K562 (cell line): ENCODE measurements around the gene ABT1. TPM values are rescaled to one million over a fixed set of nuclear protein-coding genes. Genes with fewer than 3 reads are reported as not detected.
A peak's percentile ranks its signal among the peaks of the same experiment; 100 is the strongest.
"Not testable (repeated sequence)": the region's sequence is repeated elsewhere in the genome, so short reads cannot be mapped to it uniquely, and the experiment has no call there.

ENCODE experiments used
- ATAC-seq: fragments of 200-7000 bp; cut with Tn5 transposase; 3 replicates; pipeline ENCODE4 v1.9.1; 2020; ENCODE audit warnings: moderate library complexity
- BruUV-seq: library from RNA; stranded (reverse); fragments of 400-500 nt; replicated peaks from 2 replicates; lab custom pipeline; 2021; lab: Mats Ljungman, UMichigan
- CTCF ChIA-PET: fragments of 300-600 bp; formaldehyde crosslinking; extraction: SDS; loops from one replicate; lab custom pipeline; 2021; ENCODE audit warnings: low intra/inter-chr PET ratio; lab: Yijun Ruan, JAX
- POLR2A ChIA-PET: fragments of 300-600, 350-650 bp; sonication (Branson Sonifier 250); formaldehyde crosslinking; extraction: SDS; loops from one replicate; lab custom pipeline; 2021; ENCODE audit warnings: antibody characterized with exemption, inconsistent platforms; lab: Yijun Ruan, JAX
- DNase-seq, 4 experiments: peaks; one replicate each; pipeline versions ENCODE4 v3.0.0 to v3.0.0-alpha.2; 2011 to 2018; ENCODE audit warnings: low spot score in 3 of 4, mixed read lengths in 3 of 4; ENCODE audit errors: extremely low read depth in 1 of 4
- FAIRE-seq: peaks from 2 replicates; lab custom pipeline; 2011; peaks lifted over from hg19 to GRCh38; lab: Jason Lieb, UNC
- H2AFZ ChIP-seq: 2 replicates; pipeline ENCODE4 v1.6.0; 2011; ENCODE audit warnings: low read depth, low read length, control low read depth, inconsistent platforms
- H3K27ac ChIP-seq: fragments of 200-600 bp; 3 replicates; pipeline ENCODE4 v1.8.0; 2011; ENCODE audit warnings: low read depth, mild to moderate bottlenecking, control low read depth, inconsistent platforms, low read length, moderate library complexity, mixed read lengths; ENCODE audit errors: extremely low read depth
- H3K27me3 ChIP-seq, 2 experiments: fragments of 300-600 bp in 1 of 2; 2 replicates in 1 of 2; 3 replicates in 1 of 2; pipeline versions ENCODE4 v1.6.0 to v1.8.0; 2011; ENCODE audit warnings: inconsistent platforms in 2 of 2, low read length in 2 of 2, mild to moderate bottlenecking in 1 of 2, mixed read lengths in 1 of 2, moderate library complexity in 1 of 2; ENCODE audit not compliant: control insufficient read depth in 2 of 2, insufficient read depth in 2 of 2
- H3K36me3 ChIP-seq: fragments of 300-600 bp; 3 replicates; pipeline ENCODE4 v1.8.0; 2011; ENCODE audit warnings: mild to moderate bottlenecking, low read length, inconsistent platforms; ENCODE audit not compliant: control insufficient read depth, insufficient read depth
- H3K4me1 ChIP-seq, 2 experiments: fragments of 200-600 bp in 1 of 2; replicated peaks in 1 of 2; 2 replicates in 1 of 2; 3 replicates in 1 of 2; pipeline versions ENCODE4 v1.5.1 to v1.8.0; 2011; ENCODE audit warnings: inconsistent platforms in 2 of 2, low read length in 2 of 2, mild to moderate bottlenecking in 1 of 2, mixed read lengths in 1 of 2, moderate library complexity in 1 of 2; ENCODE audit not compliant: control insufficient read depth in 2 of 2, insufficient read depth in 2 of 2
- H3K4me2 ChIP-seq: 2 replicates; pipeline ENCODE4 v1.6.1; 2011; ENCODE audit warnings: low read length, control low read depth, inconsistent platforms, mixed read lengths; ENCODE audit not compliant: insufficient read depth
- H3K4me3 ChIP-seq: fragments of 200-600 bp; sonication (generic), shearing (Covaris generic); 2 replicates; pipeline ENCODE4 v1.5.1; 2016; ENCODE audit warnings: control low read depth, inconsistent platforms
- H3K79me2 ChIP-seq: fragments of 200-600 bp; 3 replicates; pipeline ENCODE4 v1.8.0; 2011; ENCODE audit warnings: low read length, inconsistent platforms; ENCODE audit not compliant: control insufficient read depth, insufficient read depth
- H3K9ac ChIP-seq, 2 experiments: 2 replicates each; pipeline versions ENCODE4 v1.6.0 to v1.6.1; 2011; ENCODE audit warnings: low read depth in 2 of 2, low read length in 2 of 2, control low read depth in 1 of 2, inconsistent platforms in 1 of 2, mild to moderate bottlenecking in 1 of 2, mixed read lengths in 1 of 2; ENCODE audit not compliant: insufficient read depth in 1 of 2
- H3K9me1 ChIP-seq: one replicate; pipeline ENCODE4 v1.6.0; 2011; ENCODE audit warnings: inconsistent platforms, mild to moderate bottlenecking, low read length, moderate library complexity; ENCODE audit not compliant: control insufficient read depth, insufficient read depth
- H3K9me3 ChIP-seq: replicated peaks from 2 replicates; pipeline ENCODE4 v1.5.1; 2011; ENCODE audit warnings: low read depth, low read length, inconsistent platforms; ENCODE audit not compliant: control insufficient read depth, insufficient read depth
- H4K20me1 ChIP-seq: replicated peaks from 2 replicates; pipeline ENCODE4 v1.6.1; 2011; ENCODE audit warnings: low read length, inconsistent platforms, mixed read lengths; ENCODE audit not compliant: control insufficient read depth, insufficient read depth
- BCOR ChIP-seq: fragments of 450-650 bp; IDR thresholded peaks from 2 replicates; pipeline ENCODE4 v1.6.1; 2016
- CEBPB ChIP-seq: fragments of 450-650 bp; IDR thresholded peaks from 2 replicates; pipeline ENCODE4 v1.6.1; 2016; ENCODE audit warnings: missing genetic modification characterization, missing compliant biosample characterization
- HDAC2 ChIP-seq: fragments of 450-650 bp; IDR thresholded peaks from 2 replicates; pipeline ENCODE4 v1.6.1; 2016; ENCODE audit warnings: mild to moderate bottlenecking
- KDM1A ChIP-seq, 2 experiments: fragments of 450-650 bp; IDR thresholded peaks; 2 replicates each; pipeline ENCODE4 v1.6.1; 2016; ENCODE audit warnings: mild to moderate bottlenecking in 2 of 2
- KDM5B ChIP-seq: fragments of 200-600 bp; sonication (generic); IDR thresholded peaks from 2 replicates; pipeline ENCODE4 v1.6.1; 2012; ENCODE audit warnings: low read depth, mild to moderate bottlenecking, moderate library complexity, low read length, control low read depth, inconsistent platforms; ENCODE audit not compliant: insufficient replicate concordance
- MAX ChIP-seq: sonication (generic); formaldehyde crosslinking; IDR thresholded peaks from 2 replicates; pipeline ENCODE4 v1.9.0; 2022; ENCODE audit warnings: mild to moderate bottlenecking, missing genetic modification reagents
- RBM17 ChIP-seq: fragments of 200-400 bp; formaldehyde crosslinking; IDR thresholded peaks from 2 replicates; pipeline ENCODE4 v1.6.1; 2017; ENCODE audit warnings: low read depth, mild to moderate bottlenecking, low read length, borderline replicate concordance
- RFX7 ChIP-seq: fragments of 250-450 bp; sonication (Bioruptor Pico); IDR thresholded peaks from 2 replicates; pipeline ENCODE4 v1.5.1; 2021; ENCODE audit warnings: mild to moderate bottlenecking
- TCF3 ChIP-seq: sonication (generic); formaldehyde crosslinking; IDR thresholded peaks from 2 replicates; pipeline ENCODE4 v1.4.0; 2020; ENCODE audit warnings: mild to moderate bottlenecking, missing genetic modification reagents
- ZNF79 ChIP-seq: fragments of 250-450 bp; sonication (Bioruptor Pico); IDR thresholded peaks from 2 replicates; pipeline ENCODE4 v1.4.0; 2020; ENCODE audit warnings: low read depth, mild to moderate bottlenecking, moderate library complexity
- WGBS: fragments of 100-300 bp; shearing (Covaris generic); methylation state at CpG from one replicate; pipeline ENCODE4 v1.1.6; 2016; ENCODE audit warnings: low coverage, mixed read lengths; ENCODE audit not compliant: insufficient coverage; ENCODE audit errors: missing lambda C conversion rate; 5-methylcytosine and 5-hydroxymethylcytosine counted together
- in situ Hi-C: fragments of 300-500 bp; cut with MboI; formaldehyde crosslinking; loops from 4 replicates; pipeline ENCODE4 v1.15.0; 2018; ENCODE audit warnings: inconsistent platforms, mixed read lengths
- intact Hi-C: fragments of 100-400 bp; cut with micrococcal nuclease; formaldehyde crosslinking; loops from 2 replicates; pipeline ENCODE4 v1.14.2; 2022
- polyA plus RNA-seq, 8 experiments: library from polyadenylated mRNA; depleted of rRNA in 4 of 8; stranded (reverse) in 5 of 8; unstranded in 3 of 8; fragments of >200 nt; fragmentation: Nextera tagmentation in 2 of 8; fragmentation: Illumina TruSeq in 1 of 8; extraction: Ambion mirVana in 2 of 8; extraction: Trizol in 1 of 8; gene quantifications; 2 replicates each; pipeline versions ENCODE4 v1.2.1 to v1.2.3, GENCODE V29; 2011 to 2014; ENCODE audit warnings: inconsistent platforms in 1 of 8, missing spikeins in 1 of 8
- total RNA-seq, 7 experiments: library from RNA; depleted of rRNA in 6 of 7; stranded (reverse); fragments of >200 nt in 6 of 7; fragmentation: Illumina TruSeq in 2 of 7; extraction: Trizol in 2 of 7; gene quantifications; 2 replicates each; pipeline versions ENCODE4 v1.2.1 to v1.2.3, GENCODE V29; 2011 to 2021; ENCODE audit warnings: low replicate concordance in 1 of 7
- TF ChIP-seq, protein P1 (sequence below): IDR thresholded peaks from 2 replicates; pipeline ENCODE4 v1.6.1; 2011; ENCODE audit not compliant: insufficient read length; ENCODE audit errors: extremely low read depth
- TF ChIP-seq, protein P2 (sequence below): sonication (generic); formaldehyde crosslinking; IDR thresholded peaks from 2 replicates; pipeline ENCODE4 v1.8.1; 2023; ENCODE audit warnings: mild to moderate bottlenecking, missing genetic modification reagents

ABT1 gene
- total and polyA plus RNA-seq, 9 of the 15 experiments (the other 6 are each of a cell fraction or from before 2014, with no cell fraction given) = 8.8 to 52.7 (median 40.7) TPM

DNA sequence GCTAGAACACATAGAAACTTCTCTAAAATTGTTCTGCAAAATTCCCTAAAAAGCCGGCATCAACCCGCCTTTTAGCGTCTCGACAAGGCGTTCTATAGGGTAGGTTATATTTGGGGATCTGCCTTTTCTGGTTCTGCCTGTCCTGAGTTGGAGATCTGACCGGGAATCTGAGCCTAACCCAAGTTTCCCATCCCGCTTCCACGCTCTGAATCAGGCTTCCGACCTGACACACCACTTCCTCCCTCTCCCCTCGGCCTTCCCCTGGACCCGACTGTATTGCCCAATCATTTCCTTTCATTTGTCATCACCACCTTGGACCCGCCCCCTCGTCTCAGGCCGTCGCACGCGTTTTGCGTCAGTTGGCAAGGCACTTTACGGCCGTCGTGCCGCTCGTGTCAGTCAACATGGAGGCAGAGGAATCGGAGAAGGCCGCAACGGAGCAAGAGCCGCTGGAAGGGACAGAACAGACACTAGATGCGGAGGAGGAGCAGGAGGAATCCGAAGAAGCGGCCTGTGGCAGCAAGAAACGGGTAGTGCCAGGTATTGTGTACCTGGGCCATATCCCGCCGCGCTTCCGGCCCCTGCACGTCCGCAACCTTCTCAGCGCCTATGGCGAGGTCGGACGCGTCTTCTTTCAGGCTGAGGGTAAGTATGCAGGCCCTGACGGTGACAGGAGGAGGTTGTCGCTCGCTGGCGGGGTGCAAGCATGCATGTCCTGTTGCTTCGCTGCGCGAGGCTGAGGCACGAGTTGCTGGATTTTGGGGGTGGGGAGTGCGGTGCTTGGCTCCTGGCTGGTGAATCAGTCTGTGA is at the start of gene ABT1 (continued):
- TF ChIP-seq, protein P1, sequence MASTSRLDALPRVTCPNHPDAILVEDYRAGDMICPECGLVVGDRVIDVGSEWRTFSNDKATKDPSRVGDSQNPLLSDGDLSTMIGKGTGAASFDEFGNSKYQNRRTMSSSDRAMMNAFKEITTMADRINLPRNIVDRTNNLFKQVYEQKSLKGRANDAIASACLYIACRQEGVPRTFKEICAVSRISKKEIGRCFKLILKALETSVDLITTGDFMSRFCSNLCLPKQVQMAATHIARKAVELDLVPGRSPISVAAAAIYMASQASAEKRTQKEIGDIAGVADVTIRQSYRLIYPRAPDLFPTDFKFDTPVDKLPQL = no peak
- TF ChIP-seq MAX (CRISPR knock-in tag) (peak; percentile 85), RBM17 (no peak), ZNF79 (no peak), HDAC2 (peak; percentile 91), TCF3 (CRISPR knock-in tag) (no peak; the same call in 1 of the 2 replicates), KDM5B (peak; percentile 62), RFX7 (CRISPR knock-in tag) (no peak)
- TF ChIP-seq, all 486 proteins: peak for 185

DNA sequence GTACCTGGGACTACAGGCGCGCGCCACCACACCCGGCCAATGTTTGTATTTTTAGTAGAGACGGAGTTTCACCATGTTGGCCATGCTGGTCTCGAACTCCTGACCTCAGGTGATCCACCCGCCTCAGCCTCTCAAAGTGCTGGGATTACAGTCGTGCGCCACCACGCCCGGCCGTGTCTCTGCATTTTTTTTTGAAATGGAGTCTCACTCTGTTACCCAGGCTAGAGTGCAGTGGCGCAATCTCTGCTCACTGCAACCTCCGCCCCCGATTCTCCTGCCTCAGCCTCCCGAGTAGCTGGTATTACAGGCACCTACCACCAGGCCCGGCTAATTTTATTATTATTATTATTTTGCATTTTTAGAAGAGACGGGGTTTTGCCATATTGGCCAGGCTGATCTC is 49.4 kb upstream of the ABT1 start:
- peaks cover 11% of the 10 kb centered on the region; the same call in 1 of the 3 replicates for H3K79me2 ChIP-seq
- CTCF ChIA-PET, H3K27me3 ChIP-seq, ATAC-seq, H2AFZ ChIP-seq, H3K9ac ChIP-seq: not testable (repeated sequence)
- TF ChIP-seq CEBPB = peak; percentile 56
- TF ChIP-seq BCOR = 0 out of 2 replicates have a peak, but pooled peaks have one; percentile 8
- TF ChIP-seq, protein P2, sequence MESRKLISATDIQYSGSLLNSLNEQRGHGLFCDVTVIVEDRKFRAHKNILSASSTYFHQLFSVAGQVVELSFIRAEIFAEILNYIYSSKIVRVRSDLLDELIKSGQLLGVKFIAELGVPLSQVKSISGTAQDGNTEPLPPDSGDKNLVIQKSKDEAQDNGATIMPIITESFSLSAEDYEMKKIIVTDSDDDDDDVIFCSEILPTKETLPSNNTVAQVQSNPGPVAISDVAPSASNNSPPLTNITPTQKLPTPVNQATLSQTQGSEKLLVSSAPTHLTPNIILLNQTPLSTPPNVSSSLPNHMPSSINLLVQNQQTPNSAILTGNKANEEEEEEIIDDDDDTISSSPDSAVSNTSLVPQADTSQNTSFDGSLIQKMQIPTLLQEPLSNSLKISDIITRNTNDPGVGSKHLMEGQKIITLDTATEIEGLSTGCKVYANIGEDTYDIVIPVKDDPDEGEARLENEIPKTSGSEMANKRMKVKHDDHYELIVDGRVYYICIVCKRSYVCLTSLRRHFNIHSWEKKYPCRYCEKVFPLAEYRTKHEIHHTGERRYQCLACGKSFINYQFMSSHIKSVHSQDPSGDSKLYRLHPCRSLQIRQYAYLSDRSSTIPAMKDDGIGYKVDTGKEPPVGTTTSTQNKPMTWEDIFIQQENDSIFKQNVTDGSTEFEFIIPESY = peak; percentile 53; the same call in 1 of the 2 replicates
- 0 out of 4 replicates have a peak, but pooled peaks of 1 of the 2 experiments have one; percentile 12 for TF ChIP-seq KDM1A (IDR thresholded peaks at IDR 0.05)
- TF ChIP-seq, all 486 proteins: peak for 4; not testable (repeated sequence) for 482
- WGBS = 85% methylated on average over 18 of the region's 18 CpGs
- H3K4me2 ChIP-seq, H3K4me3 ChIP-seq, BruUV-seq, DNase-seq, FAIRE-seq, H3K4me1 ChIP-seq, in situ Hi-C loops, H4K20me1 ChIP-seq, H3K9me1 ChIP-seq, intact Hi-C loops, H3K9me3 ChIP-seq, H3K27ac ChIP-seq: not testable (repeated sequence)
- H3K36me3 ChIP-seq = peaks cover 36% of the 10 kb centered on the region
- POLR2A ChIA-PET = interaction anchor here (0.8 to 2.0 kb wide), 4 partner anchors 10 to 358 kb away, joined by 3 to 6 read pairs (median 4); a partner anchor contains a TSS
